Measurements from ENCODE around the gene PHACTR2. TPM values are rescaled to one million over a fixed set of nuclear protein-coding genes. Genes with fewer than 3 reads are reported as not detected.

The PHACTR2 gene
- total and polyA plus RNA-seq, 2 of the 13 experiments (the other 11 are each of a cell fraction or from before 2014, with no cell fraction given): 11.3 to 28.2 TPM

DNA sequence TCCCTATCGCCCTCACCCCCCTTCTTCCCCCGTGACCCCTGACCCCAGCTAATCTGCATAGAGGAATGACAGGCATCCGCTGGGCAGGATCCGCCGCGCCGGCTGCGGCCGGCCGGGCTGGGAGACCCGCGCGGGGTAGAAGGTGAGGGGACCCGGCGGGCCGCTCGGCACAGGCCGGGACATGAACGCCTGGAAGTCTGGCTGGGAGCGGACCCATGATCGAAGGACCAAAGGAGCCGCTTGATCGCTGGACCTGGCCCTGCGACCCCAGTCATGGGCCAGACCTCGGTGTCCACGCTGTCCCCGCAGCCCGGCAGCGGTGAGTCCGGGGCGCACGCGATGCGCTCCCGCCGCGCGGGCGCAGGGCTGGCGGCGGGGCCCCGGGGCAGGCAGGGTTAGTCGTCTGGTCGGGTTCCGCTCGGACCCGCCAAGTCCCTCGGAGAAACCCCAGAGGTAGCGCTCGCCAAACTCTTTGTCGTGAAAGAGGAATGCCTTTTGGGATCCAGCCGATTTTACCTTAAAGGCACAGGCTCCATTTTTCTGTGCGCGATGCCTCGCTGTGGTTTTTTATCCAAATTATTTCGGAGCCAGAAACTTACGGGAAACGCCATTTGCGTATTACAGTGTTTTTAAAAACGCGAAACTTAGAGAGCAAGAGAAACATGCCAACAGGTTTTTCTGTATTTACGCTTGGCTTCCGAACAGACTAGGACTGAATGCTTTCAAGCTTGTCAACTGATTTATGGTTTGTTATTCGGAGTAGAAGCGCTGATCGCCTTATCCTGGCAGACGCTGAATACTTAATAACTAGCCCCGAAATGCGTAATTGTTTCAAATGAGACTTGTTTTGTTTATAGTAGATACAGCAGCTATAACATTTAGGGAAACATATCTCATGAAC lies at the start of gene PHACTR2 (continued):
- TF ChIP-seq, protein P1, sequence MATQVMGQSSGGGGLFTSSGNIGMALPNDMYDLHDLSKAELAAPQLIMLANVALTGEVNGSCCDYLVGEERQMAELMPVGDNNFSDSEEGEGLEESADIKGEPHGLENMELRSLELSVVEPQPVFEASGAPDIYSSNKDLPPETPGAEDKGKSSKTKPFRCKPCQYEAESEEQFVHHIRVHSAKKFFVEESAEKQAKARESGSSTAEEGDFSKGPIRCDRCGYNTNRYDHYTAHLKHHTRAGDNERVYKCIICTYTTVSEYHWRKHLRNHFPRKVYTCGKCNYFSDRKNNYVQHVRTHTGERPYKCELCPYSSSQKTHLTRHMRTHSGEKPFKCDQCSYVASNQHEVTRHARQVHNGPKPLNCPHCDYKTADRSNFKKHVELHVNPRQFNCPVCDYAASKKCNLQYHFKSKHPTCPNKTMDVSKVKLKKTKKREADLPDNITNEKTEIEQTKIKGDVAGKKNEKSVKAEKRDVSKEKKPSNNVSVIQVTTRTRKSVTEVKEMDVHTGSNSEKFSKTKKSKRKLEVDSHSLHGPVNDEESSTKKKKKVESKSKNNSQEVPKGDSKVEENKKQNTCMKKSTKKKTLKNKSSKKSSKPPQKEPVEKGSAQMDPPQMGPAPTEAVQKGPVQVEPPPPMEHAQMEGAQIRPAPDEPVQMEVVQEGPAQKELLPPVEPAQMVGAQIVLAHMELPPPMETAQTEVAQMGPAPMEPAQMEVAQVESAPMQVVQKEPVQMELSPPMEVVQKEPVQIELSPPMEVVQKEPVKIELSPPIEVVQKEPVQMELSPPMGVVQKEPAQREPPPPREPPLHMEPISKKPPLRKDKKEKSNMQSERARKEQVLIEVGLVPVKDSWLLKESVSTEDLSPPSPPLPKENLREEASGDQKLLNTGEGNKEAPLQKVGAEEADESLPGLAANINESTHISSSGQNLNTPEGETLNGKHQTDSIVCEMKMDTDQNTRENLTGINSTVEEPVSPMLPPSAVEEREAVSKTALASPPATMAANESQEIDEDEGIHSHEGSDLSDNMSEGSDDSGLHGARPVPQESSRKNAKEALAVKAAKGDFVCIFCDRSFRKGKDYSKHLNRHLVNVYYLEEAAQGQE (IDR thresholded peaks at IDR 0.05; ENCODE audit: borderline replicate concordance in 1 of 2, low read depth in 1 of 2, low read length in 2 of 2): peak in 1 of 2 experiments; percentile 27; a peak in 1 of 4 replicates
- no peak for TF ChIP-seq HMGA1 (CRISPR knock-in tag; conservative IDR thresholded peaks at IDR 0.05)
- no peak for TF ChIP-seq ZNF337 (CRISPR knock-in tag; IDR thresholded peaks at IDR 0.05; ENCODE audit: borderline replicate concordance, low read depth)
- TF ChIP-seq ZNF724P (CRISPR knock-in tag; IDR thresholded peaks at IDR 0.05; ENCODE audit: borderline replicate concordance): no peak
- peak; percentile 51; the same call in 1 of the 2 replicates for TF ChIP-seq ZNF678 (CRISPR knock-in tag; IDR thresholded peaks at IDR 0.05)
- TF ChIP-seq KLF12 (CRISPR knock-in tag; IDR thresholded peaks at IDR 0.05; ENCODE audit: borderline replicate concordance): peak; percentile 17; the same call in 1 of the 2 replicates
- 0 out of 2 replicates have a peak, but pooled peaks have one; percentile 82 for TF ChIP-seq IRX3 (CRISPR knock-in tag; IDR thresholded peaks at IDR 0.05; ENCODE audit: borderline replicate concordance, low read depth)
- TF ChIP-seq, protein P2, sequence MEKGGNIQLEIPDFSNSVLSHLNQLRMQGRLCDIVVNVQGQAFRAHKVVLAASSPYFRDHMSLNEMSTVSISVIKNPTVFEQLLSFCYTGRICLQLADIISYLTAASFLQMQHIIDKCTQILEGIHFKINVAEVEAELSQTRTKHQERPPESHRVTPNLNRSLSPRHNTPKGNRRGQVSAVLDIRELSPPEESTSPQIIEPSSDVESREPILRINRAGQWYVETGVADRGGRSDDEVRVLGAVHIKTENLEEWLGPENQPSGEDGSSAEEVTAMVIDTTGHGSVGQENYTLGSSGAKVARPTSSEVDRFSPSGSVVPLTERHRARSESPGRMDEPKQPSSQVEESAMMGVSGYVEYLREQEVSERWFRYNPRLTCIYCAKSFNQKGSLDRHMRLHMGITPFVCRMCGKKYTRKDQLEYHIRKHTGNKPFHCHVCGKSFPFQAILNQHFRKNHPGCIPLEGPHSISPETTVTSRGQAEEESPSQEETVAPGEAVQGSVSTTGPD (CRISPR knock-in tag; IDR thresholded peaks at IDR 0.05): no peak
- 0 out of 2 replicates have a peak, but pooled peaks have one; percentile 88 for TF ChIP-seq ARID2 (CRISPR knock-in tag; IDR thresholded peaks at IDR 0.05; ENCODE audit: borderline replicate concordance)
- peak; percentile 85 for TF ChIP-seq RBFOX2 (IDR thresholded peaks at IDR 0.05; ENCODE audit: low read depth, low read length)
- no peak for TF ChIP-seq NFYB (CRISPR knock-in tag; IDR thresholded peaks at IDR 0.05)
- TF ChIP-seq, protein P3, sequence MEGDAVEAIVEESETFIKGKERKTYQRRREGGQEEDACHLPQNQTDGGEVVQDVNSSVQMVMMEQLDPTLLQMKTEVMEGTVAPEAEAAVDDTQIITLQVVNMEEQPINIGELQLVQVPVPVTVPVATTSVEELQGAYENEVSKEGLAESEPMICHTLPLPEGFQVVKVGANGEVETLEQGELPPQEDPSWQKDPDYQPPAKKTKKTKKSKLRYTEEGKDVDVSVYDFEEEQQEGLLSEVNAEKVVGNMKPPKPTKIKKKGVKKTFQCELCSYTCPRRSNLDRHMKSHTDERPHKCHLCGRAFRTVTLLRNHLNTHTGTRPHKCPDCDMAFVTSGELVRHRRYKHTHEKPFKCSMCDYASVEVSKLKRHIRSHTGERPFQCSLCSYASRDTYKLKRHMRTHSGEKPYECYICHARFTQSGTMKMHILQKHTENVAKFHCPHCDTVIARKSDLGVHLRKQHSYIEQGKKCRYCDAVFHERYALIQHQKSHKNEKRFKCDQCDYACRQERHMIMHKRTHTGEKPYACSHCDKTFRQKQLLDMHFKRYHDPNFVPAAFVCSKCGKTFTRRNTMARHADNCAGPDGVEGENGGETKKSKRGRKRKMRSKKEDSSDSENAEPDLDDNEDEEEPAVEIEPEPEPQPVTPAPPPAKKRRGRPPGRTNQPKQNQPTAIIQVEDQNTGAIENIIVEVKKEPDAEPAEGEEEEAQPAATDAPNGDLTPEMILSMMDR (CRISPR knock-in tag; IDR thresholded peaks at IDR 0.05): peak; percentile 22; the same call in 1 of the 2 replicates
- TF ChIP-seq GABPA (IDR thresholded peaks at IDR 0.05; ENCODE audit: low read depth, low read length): no peak
- no peak for TF ChIP-seq GABPA (CRISPR knock-in tag; IDR thresholded peaks at IDR 0.05; ENCODE audit: low read depth)
- peak; percentile 87; the same call in 1 of the 2 replicates for TF ChIP-seq ZNF563 (CRISPR knock-in tag; IDR thresholded peaks at IDR 0.05)
- TF ChIP-seq, protein P4, sequence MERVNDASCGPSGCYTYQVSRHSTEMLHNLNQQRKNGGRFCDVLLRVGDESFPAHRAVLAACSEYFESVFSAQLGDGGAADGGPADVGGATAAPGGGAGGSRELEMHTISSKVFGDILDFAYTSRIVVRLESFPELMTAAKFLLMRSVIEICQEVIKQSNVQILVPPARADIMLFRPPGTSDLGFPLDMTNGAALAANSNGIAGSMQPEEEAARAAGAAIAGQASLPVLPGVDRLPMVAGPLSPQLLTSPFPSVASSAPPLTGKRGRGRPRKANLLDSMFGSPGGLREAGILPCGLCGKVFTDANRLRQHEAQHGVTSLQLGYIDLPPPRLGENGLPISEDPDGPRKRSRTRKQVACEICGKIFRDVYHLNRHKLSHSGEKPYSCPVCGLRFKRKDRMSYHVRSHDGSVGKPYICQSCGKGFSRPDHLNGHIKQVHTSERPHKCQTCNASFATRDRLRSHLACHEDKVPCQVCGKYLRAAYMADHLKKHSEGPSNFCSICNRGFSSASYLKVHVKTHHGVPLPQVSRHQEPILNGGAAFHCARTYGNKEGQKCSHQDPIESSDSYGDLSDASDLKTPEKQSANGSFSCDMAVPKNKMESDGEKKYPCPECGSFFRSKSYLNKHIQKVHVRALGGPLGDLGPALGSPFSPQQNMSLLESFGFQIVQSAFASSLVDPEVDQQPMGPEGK (CRISPR knock-in tag; IDR thresholded peaks at IDR 0.05): peak; percentile 20
- TF ChIP-seq, protein P5, sequence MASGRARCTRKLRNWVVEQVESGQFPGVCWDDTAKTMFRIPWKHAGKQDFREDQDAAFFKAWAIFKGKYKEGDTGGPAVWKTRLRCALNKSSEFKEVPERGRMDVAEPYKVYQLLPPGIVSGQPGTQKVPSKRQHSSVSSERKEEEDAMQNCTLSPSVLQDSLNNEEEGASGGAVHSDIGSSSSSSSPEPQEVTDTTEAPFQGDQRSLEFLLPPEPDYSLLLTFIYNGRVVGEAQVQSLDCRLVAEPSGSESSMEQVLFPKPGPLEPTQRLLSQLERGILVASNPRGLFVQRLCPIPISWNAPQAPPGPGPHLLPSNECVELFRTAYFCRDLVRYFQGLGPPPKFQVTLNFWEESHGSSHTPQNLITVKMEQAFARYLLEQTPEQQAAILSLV (CRISPR knock-in tag; IDR thresholded peaks at IDR 0.05; ENCODE audit: borderline replicate concordance): peak; percentile 79; the same call in 1 of the 2 replicates

Data from HepG2 (cell line).